Esophagus squamous epithelium (tissue), 5 donors: ENCODE measurements around the gene SERPINB11. TPM values are rescaled to one million over a fixed set of nuclear protein-coding genes. Genes with fewer than 3 reads are reported as not detected.

Experiments
- DNase-seq: peaks from one replicate; lab custom pipeline; 2025; lab: John Stamatoyannopoulos, UW
- H3K27ac ChIP-seq, 4 donors: fragments of 200-600 bp; sonication (generic); one replicate each; pipeline ENCODE4 v1.5.1; 2016 to 2019; ENCODE audit warnings: mild to moderate bottlenecking in 1 of 4
- H3K27me3 ChIP-seq, 4 donors: fragments of 200-600 bp; sonication (generic); 1 replicate in 3 of 4; 2 replicates in 1 of 4; pipeline versions ENCODE4 v1.5.1 to v1.6.0; 2017 to 2021; ENCODE audit warnings: antibody characterized with exemption in 1 of 4
- H3K36me3 ChIP-seq, 3 donors: fragments of 200-600 bp; sonication (generic); one replicate each; pipeline ENCODE4 v1.5.1; 2016 to 2019
- H3K4me1 ChIP-seq, 3 donors: fragments of 200-600 bp; sonication (generic); one replicate each; pipeline ENCODE4 v1.5.1; 2017 to 2019
- H3K4me3 ChIP-seq, 4 donors: fragments of 200-600 bp; sonication (generic); 1 replicate in 3 of 4; 2 replicates in 1 of 4; pipeline ENCODE4 v1.5.1; 2016 to 2019; ENCODE audit warnings: mild to moderate bottlenecking in 2 of 4, moderate library complexity in 1 of 4
- H3K9me3 ChIP-seq, 3 donors: fragments of 200-600 bp; sonication (generic); one replicate each; pipeline ENCODE4 v1.5.1; 2016 to 2019
- CTCF ChIP-seq, 6 experiments: fragments of 450-650 bp in 4 of 6; fragments of 200-600 bp in 2 of 6; sonication (generic) in 2 of 6; IDR thresholded peaks; one replicate each; pipeline ENCODE4 v1.5.1; 2016 to 2019; ENCODE audit warnings: antibody characterized with exemption in 6 of 6, mild to moderate bottlenecking in 4 of 6, moderate library complexity in 4 of 6
- POLR2A ChIP-seq, 4 donors: fragments of 450-650 bp; IDR thresholded peaks; one replicate each; pipeline ENCODE4 v1.6.1; 2017; ENCODE audit warnings: antibody characterized with exemption in 4 of 4, mild to moderate bottlenecking in 4 of 4, moderate library complexity in 3 of 4
- WGBS, 2 donors: methylation state at CpG; one replicate each; pipeline ENCODE4 v1.1.5; 2018; 5-methylcytosine and 5-hydroxymethylcytosine counted together
- intact Hi-C: fragments of 100-400 bp; cut with DNase I; formaldehyde crosslinking; loops from one replicate; pipeline ENCODE4 v1.15.0; 2022
- total RNA-seq, 4 donors: library from RNA; depleted of rRNA; stranded (reverse); fragments of >200 nt; gene quantifications; one replicate each; pipeline ENCODE4 v1.1.0, GENCODE V29; 2016
- donor health status: DM: yes; HTN: yes; CAD: no.

Gene SERPINB11
- total RNA-seq, 4 donors from 2014 or later, result 2.1 to 85.9 (median 13.7) TPM

- intact Hi-C loops, result no loop called here
Measured at GRCh38 chr18:63677500-63678225, 25.1 kb upstream of the SERPINB11 start.

GRCh38 chr18:63679820-63680606 lies 22.7 kb upstream of the SERPINB11 start:
- no peak for DNase-seq
- WGBS, 2 donors, result 67% methylated on average over 5 of the region's 5 CpGs
- Histone ChIP-seq H3K4me1 (peaks cover 0 to 68% (median 1%) of the 10 kb centered on the region in 3 donors), H3K9me3 (no peaks in the 10 kb centered on the region), H3K4me3 (no peak overlapping the region), H3K36me3 (no peaks in the 10 kb centered on the region), H3K27me3 (no peaks in the 10 kb centered on the region), H3K27ac (peak overlapping the region; percentile 52 to 89 (median 84))
- TF ChIP-seq CTCF (IDR thresholded peaks at IDR 0.05), result no peak
- TF ChIP-seq POLR2A (IDR thresholded peaks at IDR 0.05), result no peak
- intact Hi-C loops, result no loop called here

More at GRCh38 chr18:63677500-63678225, 25.1 kb upstream of the SERPINB11 start:
- Histone ChIP-seq H3K27ac (no peak overlapping the region), H3K9me3 (no peaks in the 10 kb centered on the region), H3K27me3 (no peaks in the 10 kb centered on the region), H3K4me1 (peaks cover 0 to 47% (median 0%) of the 10 kb centered on the region in 3 donors), H3K36me3 (no peaks in the 10 kb centered on the region), H3K4me3 (no peak overlapping the region)
- no peak for DNase-seq
- WGBS, 2 donors, result 37 to 66% methylated on average over 5 of the region's 5 CpGs
- TF ChIP-seq POLR2A (IDR thresholded peaks at IDR 0.05) (no peak), CTCF (IDR thresholded peaks at IDR 0.05) (peak in 1 of 6 experiments; percentile 24)

GRCh38 chr18:63681449-63682340 lies 21.1 kb upstream of the SERPINB11 start:
- H3K9me3 ChIP-seq, result no peaks in the 10 kb centered on the region
- H3K4me1 ChIP-seq, result peaks cover 0 to 75% (median 3%) of the 10 kb centered on the region in 3 donors
- H3K36me3 ChIP-seq, result no peaks in the 10 kb centered on the region
- intact Hi-C loops, result no loop called here
- no peak overlapping the region for H3K4me3 ChIP-seq
- H3K27me3 ChIP-seq, result no peaks in the 10 kb centered on the region
- no peak for DNase-seq
- TF ChIP-seq CTCF (IDR thresholded peaks at IDR 0.05) (no peak), POLR2A (IDR thresholded peaks at IDR 0.05) (no peak)
- 64 to 73% methylated on average over 2 of the region's 2 CpGs for WGBS, 2 donors
- H3K27ac ChIP-seq, result peak overlapping the region; percentile 75 to 89 (median 84)

- no peak overlapping the region for H3K4me3 ChIP-seq
- H3K9me3 ChIP-seq, result no peaks in the 10 kb centered on the region
- no peaks in the 10 kb centered on the region for H3K27me3 ChIP-seq
- peaks cover 0 to 70% (median 5%) of the 10 kb centered on the region in 3 donors for H3K4me1 ChIP-seq
- no peaks in the 10 kb centered on the region for H3K36me3 ChIP-seq
- TF ChIP-seq CTCF (IDR thresholded peaks at IDR 0.05) (no peak), POLR2A (IDR thresholded peaks at IDR 0.05) (peak in 1 of 4 donors; percentile 9)
- DNase-seq, result no peak
- H3K27ac ChIP-seq, result peak overlapping the region; percentile 37 to 89 (median 84)
- whole genome bisulfite sequencing, 2 donors, result 16 to 27% methylated on average over 2 of the region's 2 CpGs
- intact Hi-C loops, result no loop called here
Measured at GRCh38 chr18:63683152-63683551, 19.6 kb upstream of the SERPINB11 start.
